GM23248 (cell line): ENCODE results near the gene MFSD8.

Experiments
- EZH2 ChIP-seq: fragments of 200-600 bp; sonication (generic); IDR thresholded peaks from 2 replicates; pipeline ENCODE4 v1.6.1; 2018; ENCODE audit warnings: antibody characterized with exemption, mild to moderate bottlenecking; ENCODE audit not compliant: insufficient read depth, poor library complexity, severe bottlenecking
- EZH2phosphoT487 ChIP-seq: fragments of 200-600 bp; sonication (generic); IDR thresholded peaks from 2 replicates; pipeline ENCODE4 v1.6.1; 2018; ENCODE audit warnings: antibody characterized with exemption, moderate library complexity, mild to moderate bottlenecking, low read depth; ENCODE audit not compliant: insufficient read depth

- no peak for TF ChIP-seq EZH2
- no peak for TF ChIP-seq EZH2phosphoT487
Observed at GRCh38 chr4:127905029-127905428, 59.9 kb downstream of the MFSD8 start.
